ENCODE data around the gene KCNC4. TPM values are rescaled to one million over a fixed set of nuclear protein-coding genes. Genes with fewer than 3 reads are reported as not detected.
A peak's percentile ranks its signal among the peaks of the same experiment; 100 is the strongest.

Gene KCNC4
- total RNA-seq, 4 donors from 2014 or later: 4.8 to 9.4 (median 7.7) TPM

DNA sequence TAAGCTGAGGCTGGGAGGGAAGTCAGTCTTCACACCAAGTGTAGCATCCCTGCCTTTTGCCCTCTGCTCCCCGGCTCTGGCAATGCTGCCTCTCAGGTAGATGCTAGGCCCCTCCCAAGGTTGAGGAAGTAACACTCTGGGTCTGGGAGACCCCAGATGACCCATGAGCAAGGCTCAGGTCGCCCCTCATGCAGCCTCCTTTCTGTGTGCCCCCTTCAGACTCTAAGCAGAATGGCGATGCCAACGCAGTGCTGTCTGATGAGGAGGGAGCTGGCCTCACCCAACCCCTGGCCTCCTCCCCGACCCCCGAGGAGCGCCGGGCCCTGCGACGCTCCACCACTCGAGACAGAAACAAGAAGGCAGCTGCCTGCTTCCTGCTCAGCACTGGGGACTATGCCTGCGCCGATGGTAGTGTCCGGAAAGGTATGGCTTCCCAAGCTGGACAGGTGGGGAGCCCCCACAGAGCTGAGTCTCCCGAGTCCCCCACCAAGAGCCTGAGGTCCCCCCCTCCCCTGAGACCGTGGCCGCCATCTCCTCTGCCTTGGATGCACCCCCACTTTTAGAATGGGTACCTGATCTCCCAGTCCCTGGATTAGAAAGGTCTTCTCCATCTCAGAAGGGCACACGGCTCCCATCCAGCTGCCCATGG, 15.8 kb downstream of the KCNC4 start:
- WGBS, 2 donors: 90 to 95% methylated on average over 17 to 18 of the region's 18 CpGs
- H3K4me3 ChIP-seq (ENCODE audit: low read depth, poor library complexity, severe bottlenecking): no peak overlapping the region
- intact Hi-C loops (cut with DNase I; ENCODE audit: low total_unique reads): no loop called here
- TF ChIP-seq, protein P1, sequence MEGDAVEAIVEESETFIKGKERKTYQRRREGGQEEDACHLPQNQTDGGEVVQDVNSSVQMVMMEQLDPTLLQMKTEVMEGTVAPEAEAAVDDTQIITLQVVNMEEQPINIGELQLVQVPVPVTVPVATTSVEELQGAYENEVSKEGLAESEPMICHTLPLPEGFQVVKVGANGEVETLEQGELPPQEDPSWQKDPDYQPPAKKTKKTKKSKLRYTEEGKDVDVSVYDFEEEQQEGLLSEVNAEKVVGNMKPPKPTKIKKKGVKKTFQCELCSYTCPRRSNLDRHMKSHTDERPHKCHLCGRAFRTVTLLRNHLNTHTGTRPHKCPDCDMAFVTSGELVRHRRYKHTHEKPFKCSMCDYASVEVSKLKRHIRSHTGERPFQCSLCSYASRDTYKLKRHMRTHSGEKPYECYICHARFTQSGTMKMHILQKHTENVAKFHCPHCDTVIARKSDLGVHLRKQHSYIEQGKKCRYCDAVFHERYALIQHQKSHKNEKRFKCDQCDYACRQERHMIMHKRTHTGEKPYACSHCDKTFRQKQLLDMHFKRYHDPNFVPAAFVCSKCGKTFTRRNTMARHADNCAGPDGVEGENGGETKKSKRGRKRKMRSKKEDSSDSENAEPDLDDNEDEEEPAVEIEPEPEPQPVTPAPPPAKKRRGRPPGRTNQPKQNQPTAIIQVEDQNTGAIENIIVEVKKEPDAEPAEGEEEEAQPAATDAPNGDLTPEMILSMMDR (IDR thresholded peaks at IDR 0.05): no peak
- TF ChIP-seq POLR2A (IDR thresholded peaks at IDR 0.05): no peak
- DNase-seq (ENCODE audit: low spot score in 2 of 2): no peak

DNA sequence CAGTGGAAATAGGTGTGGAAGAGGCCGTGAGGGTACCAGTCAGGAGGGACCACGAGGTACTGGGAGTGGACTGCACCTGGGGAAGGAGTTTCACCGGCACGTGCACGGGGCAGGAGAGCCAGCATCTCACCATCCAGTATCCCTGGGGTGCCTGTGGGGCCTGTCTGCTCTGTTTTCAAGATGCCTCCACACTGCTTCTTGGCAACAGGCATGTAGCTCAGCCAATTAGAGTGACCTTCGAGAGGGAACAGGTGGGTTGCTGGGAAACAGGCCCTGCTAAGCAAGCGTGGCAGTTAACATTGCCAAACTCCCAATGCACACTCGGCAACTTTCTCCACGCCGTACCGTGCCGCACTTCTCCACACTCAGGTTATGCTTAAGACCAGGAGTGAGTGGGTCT, 17.7 kb downstream of the KCNC4 start:
- intact Hi-C loops (cut with DNase I; ENCODE audit: low total_unique reads): no loop called here
- 77 to 82% methylated on average over 12 of the region's 12 CpGs for WGBS, 2 donors
- no peak overlapping the region for H3K4me3 ChIP-seq (ENCODE audit: low read depth, poor library complexity, severe bottlenecking)
- TF ChIP-seq, protein P1 (IDR thresholded peaks at IDR 0.05): no peak
- no peak for TF ChIP-seq POLR2A (IDR thresholded peaks at IDR 0.05)
- no peak for DNase-seq (ENCODE audit: low spot score in 2 of 2)

DNA sequence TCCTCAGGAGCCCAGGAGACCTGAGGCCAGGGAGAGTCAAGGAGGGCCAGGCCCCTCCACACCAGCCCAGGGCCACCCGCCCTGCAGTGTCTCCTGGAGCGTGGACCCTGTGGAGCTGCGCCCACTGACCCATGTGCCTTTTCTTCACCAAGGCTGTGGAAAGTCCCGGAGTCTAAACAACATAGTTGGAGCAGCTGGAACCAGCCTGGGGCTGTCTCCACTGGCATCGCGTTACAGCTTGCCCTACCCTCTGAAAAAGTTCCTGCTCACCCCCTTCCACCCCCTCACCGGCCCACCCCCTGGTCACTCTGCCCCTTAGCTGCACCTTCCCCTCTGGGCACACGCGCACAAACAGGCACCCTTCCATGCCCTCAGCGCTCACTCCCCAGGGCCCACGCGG, 18.3 kb downstream of the KCNC4 start:
- intact Hi-C loops (cut with DNase I; ENCODE audit: low total_unique reads): no loop called here
- no peak overlapping the region for H3K4me3 ChIP-seq (ENCODE audit: low read depth, poor library complexity, severe bottlenecking)
- WGBS, 2 donors: 49 to 57% methylated on average over 12 of the region's 12 CpGs
- TF ChIP-seq, protein P1 (IDR thresholded peaks at IDR 0.05): no peak
- no peak for TF ChIP-seq POLR2A (IDR thresholded peaks at IDR 0.05)
- no peak for DNase-seq (ENCODE audit: low spot score in 2 of 2)

DNA sequence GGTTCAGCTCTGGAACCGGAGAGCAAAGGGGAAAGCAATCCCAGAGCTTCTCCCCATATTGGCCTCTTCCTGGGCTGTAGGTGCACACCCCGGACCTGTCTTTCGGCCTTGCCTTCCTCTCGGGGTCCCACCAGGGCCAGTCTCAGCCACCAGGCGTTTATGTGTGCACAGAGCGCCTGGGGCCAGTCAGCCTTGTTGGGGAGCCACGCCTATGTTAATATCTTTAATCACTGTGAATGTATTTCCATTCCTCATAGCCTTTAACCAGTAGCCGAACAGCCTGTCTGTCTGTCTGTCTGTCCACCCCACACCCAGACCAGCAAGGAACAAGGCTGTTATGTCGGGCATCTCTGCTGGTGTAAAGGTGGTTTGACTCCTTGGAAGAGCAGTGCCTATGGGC, 18.8 kb downstream of the KCNC4 start:
- TF ChIP-seq, protein P1 (IDR thresholded peaks at IDR 0.05): no peak
- no peak for TF ChIP-seq POLR2A (IDR thresholded peaks at IDR 0.05)
- H3K4me3 ChIP-seq (ENCODE audit: low read depth, poor library complexity, severe bottlenecking): no peak overlapping the region
- DNase-seq (ENCODE audit: low spot score in 2 of 2): no peak
- intact Hi-C loops (cut with DNase I; ENCODE audit: low total_unique reads): no loop called here
- WGBS, 2 donors: 47 to 61% methylated on average over 9 of the region's 9 CpGs

DNA sequence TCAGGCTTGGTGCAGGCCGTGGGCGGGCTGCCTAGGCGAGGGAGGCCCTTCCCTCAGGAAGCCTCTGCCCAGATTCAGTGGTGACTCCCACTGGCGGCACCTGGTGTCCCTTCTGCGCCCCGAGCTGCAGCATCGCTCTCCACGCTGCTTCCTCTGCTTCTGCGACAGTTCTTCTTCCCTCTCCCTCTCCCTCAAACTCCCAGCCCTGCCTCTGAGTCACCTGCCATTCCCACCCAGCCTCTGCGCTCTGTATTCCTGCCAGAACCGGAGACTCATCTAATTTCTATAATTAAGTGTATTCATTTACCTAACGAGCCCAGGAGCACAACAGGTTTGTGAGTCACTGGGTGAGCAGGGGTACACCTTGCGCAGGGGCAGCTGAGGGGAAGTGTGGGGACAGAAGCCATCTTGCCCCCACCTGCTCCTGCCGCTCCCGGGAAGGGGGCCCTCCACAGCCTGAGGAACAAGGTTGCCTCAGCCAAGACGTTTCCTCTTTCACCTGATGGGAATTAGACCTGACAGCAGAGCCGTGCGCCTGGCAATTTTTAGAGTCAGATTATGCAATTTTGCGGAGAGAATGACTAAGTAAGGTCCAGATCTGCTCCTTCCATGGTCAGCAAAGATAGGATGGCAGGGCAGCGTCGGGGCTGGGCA, 19.4 kb downstream of the KCNC4 start:
- intact Hi-C loops (cut with DNase I; ENCODE audit: low total_unique reads): loop anchor here (10.0 kb wide), 1 partner anchor 1535 kb away; no protein-coding TSS in a partner anchor
- H3K4me3 ChIP-seq (ENCODE audit: low read depth, poor library complexity, severe bottlenecking): no peak overlapping the region
- 51 to 56% methylated on average over 19 to 21 of the region's 21 CpGs for WGBS, 2 donors
- TF ChIP-seq POLR2A (IDR thresholded peaks at IDR 0.05): no peak
- TF ChIP-seq, protein P1 (IDR thresholded peaks at IDR 0.05): no peak
- DNase-seq (ENCODE audit: low spot score in 2 of 2): peak in 1 of 2 donors; percentile 31
